GM20000 (cell line): ENCODE data around the gene NUDT5.

Experiments used
- DNase-seq: peaks from one replicate; pipeline ENCODE4 v3.0.0; 2012; ENCODE audit warnings: low spot score
- TF ChIP-seq, protein P1 (sequence below): IDR thresholded peaks from 2 replicates; pipeline ENCODE4 v1.5.1; 2012; ENCODE audit warnings: mild to moderate bottlenecking, control low read depth; ENCODE audit errors: extremely low read depth, missing control alignments

NUDT5 gene

GRCh38 chr10:12214093-12214492 lies 18.4 kb upstream of the NUDT5 start:
- DNase-seq = no peak
- TF ChIP-seq, protein P1, sequence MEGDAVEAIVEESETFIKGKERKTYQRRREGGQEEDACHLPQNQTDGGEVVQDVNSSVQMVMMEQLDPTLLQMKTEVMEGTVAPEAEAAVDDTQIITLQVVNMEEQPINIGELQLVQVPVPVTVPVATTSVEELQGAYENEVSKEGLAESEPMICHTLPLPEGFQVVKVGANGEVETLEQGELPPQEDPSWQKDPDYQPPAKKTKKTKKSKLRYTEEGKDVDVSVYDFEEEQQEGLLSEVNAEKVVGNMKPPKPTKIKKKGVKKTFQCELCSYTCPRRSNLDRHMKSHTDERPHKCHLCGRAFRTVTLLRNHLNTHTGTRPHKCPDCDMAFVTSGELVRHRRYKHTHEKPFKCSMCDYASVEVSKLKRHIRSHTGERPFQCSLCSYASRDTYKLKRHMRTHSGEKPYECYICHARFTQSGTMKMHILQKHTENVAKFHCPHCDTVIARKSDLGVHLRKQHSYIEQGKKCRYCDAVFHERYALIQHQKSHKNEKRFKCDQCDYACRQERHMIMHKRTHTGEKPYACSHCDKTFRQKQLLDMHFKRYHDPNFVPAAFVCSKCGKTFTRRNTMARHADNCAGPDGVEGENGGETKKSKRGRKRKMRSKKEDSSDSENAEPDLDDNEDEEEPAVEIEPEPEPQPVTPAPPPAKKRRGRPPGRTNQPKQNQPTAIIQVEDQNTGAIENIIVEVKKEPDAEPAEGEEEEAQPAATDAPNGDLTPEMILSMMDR = no peak

- TF ChIP-seq, protein P1 = no peak
- DNase-seq = no peak
These were observed 17.9 kb upstream of the NUDT5 start for GRCh38 chr10:12213621-12214020.

DNA sequence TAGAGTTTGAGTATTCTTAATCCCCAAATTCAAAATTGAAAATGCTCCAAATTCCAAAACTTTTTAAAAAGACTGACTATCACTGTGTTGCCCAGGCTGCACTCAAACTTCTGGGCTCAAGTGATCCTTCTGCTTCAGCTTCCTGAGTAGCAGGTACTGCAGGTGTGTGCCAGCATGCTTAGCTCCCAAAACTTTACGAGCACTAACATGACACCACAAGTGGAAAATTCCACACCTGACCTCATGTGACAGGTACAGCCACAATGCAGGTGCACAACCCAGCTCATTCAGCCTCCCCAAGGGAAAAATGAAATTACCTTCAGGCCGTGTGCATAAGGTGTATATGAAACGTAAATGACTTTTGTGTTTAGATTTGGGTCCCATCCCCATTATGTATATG lies 16.8 kb upstream of the NUDT5 start:
- no peak for DNase-seq
- TF ChIP-seq, protein P1 = no peak

DNA sequence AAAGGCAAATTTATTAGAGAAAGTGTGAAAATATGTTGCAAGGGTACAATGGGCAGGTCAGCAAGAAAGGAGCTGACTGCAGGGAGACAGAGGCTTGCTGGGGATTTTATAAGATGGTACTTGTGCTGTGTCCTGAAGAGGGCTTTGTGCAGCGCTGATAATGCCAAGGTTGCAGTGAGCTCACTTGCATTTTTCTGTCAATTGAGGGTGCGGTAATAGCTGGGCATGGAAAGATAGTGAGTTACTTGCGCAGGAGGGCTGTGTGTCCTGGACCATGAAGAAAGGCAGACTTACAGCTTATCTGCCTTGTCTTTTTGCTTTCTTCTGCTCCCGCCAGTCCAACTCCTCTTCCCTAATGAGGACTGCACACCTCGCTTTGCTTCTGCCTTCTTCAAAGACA lies 12.8 kb upstream of the NUDT5 start:
- no peak for DNase-seq
- TF ChIP-seq, protein P1 = no peak

- no peak for DNase-seq
These were observed 11.4 kb upstream of the NUDT5 start for GRCh38 chr10:12207114-12207513.

GRCh38 chr10:12205082-12205481 lies 9.4 kb upstream of the NUDT5 start:
- no peak for DNase-seq
- TF ChIP-seq, protein P1 = no peak

More at GRCh38 chr10:12207114-12207513, 11.4 kb upstream of the NUDT5 start:
- TF ChIP-seq, protein P1 = no peak

DNA sequence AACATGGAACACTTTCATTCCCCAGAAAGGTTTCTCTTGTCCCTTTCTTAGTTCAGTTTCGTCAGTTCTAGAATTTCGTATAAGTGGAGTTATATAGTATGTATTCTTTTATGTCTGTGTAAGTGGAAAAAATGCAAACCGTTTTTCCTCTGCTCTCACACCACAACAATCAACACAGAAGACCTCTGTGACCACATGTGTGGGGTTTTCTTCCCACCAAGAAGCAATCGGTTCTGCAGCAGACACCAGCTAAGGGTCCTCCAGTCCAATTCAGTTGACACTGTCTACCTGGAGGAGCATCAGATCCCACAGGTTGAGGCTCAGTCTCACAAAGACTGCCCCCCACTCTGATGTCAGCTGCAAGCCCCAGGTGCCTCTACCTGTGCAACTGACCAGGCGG lies 6.5 kb upstream of the NUDT5 start:
- TF ChIP-seq, protein P1 = no peak
- DNase-seq = no peak
